Subcutaneous adipose tissue (tissue), 4 donors: ENCODE data around the gene FMO1. TPM values are rescaled to one million over a fixed set of nuclear protein-coding genes. Genes with fewer than 3 reads are reported as not detected.

Source experiments
- total RNA-seq, 4 donors: library from RNA; depleted of rRNA; stranded (reverse); fragments of >200 nt; gene quantifications; one replicate each; pipeline ENCODE4 v1.1.0, GENCODE V29; 2016
- TF ChIP-seq, protein P1 (sequence below): fragments of 450-650 bp; IDR thresholded peaks from one replicate; pipeline ENCODE4 v1.5.1; 2016; ENCODE audit warnings: low read depth, mild to moderate bottlenecking, control low read depth, antibody characterized with exemption, moderate library complexity

Gene FMO1
- total RNA-seq, 4 donors from 2014 or later, result 2.1 to 14.1 (median 3.6) TPM

DNA sequence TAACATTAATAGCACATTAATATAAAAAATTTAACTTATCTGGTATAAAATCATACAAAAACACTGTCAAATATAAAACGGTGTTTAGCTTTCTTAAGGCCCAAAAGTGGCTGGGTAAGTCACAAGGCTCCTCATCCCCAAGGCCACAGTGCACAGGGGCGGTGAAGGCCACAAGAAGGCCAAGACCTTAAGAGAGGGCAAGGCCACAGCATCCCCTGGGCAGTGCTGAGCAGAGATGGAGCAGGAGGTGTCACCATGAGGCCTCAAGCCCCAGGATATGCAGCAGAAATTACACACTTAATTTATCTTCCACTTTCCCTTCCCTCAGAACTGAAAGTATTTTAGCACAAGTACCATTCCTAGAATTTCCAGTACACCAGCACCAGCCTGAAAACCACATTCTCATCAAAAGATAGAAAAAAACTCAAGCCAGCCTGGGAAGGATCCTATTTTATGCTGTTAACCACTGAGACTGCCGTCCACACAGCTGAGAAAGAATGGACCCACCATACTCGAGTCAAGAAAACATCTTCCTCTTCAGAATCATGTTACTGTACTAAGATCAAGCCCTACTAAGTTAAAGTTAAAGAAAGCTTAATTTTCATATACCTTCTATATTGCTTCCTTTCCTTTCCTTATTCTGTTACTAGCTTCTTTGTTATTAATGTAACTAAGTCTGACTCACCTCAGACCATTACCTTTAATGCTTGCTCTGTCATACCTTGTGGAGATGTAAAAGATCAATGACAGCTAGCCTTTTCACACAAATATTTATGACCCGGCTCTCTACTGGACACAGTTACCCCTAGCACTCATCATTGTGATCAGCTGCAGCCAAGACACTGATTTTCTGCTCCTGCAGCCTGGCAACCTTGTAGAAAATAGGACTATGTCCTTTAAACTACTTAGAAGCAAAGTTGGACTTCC is 26.4 kb upstream of the FMO1 start:
- TF ChIP-seq, protein P1, sequence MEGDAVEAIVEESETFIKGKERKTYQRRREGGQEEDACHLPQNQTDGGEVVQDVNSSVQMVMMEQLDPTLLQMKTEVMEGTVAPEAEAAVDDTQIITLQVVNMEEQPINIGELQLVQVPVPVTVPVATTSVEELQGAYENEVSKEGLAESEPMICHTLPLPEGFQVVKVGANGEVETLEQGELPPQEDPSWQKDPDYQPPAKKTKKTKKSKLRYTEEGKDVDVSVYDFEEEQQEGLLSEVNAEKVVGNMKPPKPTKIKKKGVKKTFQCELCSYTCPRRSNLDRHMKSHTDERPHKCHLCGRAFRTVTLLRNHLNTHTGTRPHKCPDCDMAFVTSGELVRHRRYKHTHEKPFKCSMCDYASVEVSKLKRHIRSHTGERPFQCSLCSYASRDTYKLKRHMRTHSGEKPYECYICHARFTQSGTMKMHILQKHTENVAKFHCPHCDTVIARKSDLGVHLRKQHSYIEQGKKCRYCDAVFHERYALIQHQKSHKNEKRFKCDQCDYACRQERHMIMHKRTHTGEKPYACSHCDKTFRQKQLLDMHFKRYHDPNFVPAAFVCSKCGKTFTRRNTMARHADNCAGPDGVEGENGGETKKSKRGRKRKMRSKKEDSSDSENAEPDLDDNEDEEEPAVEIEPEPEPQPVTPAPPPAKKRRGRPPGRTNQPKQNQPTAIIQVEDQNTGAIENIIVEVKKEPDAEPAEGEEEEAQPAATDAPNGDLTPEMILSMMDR, result no peak

DNA sequence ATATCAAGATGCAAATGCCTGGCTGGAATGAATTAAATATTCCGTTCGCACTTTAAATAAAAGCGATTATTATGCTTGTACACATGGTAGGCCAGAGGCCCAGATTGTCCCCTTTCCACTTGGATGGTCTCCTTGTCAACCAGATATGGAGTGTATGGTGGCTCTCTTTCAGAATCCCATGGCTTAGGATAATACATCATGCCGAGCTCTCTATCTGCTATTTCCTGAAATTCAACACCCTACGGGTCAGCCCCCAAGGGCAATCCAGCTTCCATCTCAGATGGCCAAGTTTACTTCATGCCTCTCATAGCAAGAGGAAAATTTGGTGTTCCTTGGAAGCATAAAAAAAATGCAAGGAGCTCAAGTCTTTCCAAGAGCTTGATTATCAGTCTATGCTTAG is 25.4 kb upstream of the FMO1 start:
- TF ChIP-seq, protein P1, result no peak

DNA sequence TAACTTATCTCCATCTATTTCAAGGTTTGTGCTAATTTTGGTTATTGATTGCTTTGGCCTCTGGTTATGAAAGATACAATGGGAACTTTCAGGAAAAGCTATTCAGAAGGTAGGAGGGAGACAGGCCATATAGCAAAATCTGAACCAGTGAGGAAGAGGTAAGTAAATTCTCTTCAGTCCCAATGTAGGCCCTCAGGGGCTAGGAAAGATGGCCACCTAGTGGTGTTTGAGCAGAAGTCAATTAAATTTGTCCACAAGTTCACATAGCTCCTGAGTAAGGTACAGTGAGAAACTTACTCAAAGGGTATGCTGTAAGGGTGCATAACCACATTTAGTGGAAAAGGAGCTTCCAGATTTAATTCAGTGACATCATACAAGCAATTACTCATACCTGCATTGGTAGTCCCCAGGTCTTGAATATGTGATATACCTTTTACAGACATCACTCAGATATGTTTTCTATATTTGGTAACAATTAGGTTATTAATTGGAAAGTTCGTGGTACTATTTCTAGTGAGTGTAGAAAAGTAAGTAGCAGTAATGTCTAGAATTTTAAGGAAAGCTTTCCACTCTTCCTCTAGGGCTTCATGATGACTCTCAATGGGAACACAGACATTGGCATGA is 21.4 kb upstream of the FMO1 start:
- TF ChIP-seq, protein P1, result no peak

DNA sequence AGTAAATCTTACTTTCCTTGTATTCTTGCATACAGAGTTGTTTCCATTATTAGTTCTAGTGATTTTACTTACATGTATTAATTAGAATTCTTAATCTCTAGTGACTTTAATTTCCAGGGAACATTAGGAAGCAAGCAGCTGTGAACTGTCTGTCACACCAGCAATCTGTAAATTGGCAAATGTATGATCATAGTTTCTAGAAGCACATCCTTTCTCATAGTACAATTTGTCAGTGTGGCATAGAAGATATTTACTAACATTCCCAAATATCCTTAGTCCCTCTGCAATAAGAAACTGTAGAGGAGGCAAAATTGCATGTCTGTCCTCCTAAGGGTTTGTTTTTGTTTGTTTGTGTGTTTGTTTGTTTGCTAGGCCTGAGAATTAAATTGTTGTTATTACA is 17.0 kb upstream of the FMO1 start:
- TF ChIP-seq, protein P1, result no peak

DNA sequence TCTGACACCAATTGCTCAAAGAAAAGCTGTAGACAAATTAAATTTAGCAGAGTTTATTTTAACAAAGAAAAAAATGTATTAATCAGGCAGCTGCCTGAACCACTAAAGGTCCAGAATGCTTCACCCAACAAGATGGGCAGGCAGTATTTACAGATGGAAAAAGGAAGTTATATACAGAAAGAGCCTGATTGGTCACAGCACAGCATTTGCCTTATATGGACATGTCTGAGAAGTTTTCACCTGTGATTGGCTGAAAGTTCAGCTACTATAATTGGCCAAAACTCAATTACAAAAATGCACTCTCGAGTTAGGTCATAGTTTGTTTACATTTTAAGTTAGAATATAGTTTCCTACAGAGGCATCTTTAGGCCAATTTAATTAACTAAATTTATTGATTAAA is 15.1 kb upstream of the FMO1 start:
- TF ChIP-seq, protein P1, result no peak

DNA sequence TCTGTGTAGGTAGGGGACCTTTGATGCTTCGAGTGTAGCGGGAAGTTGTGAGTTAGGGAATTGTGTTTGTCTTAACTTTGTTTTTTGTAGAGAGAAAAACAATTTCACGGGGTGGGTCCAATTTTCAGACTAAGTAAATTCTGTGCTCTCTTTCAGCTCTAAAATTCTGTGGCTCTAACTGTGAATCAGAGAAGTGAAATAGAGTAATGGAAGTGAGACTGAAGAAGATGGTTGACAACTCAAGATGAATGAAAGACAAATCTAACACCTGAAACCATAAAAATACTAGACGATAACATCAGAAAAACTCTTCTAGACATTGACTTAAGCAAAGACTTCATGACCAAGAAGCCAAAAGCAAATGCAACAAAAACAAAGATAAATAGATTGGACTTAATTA is 4.4 kb upstream of the FMO1 start:
- TF ChIP-seq, protein P1, result no peak

DNA sequence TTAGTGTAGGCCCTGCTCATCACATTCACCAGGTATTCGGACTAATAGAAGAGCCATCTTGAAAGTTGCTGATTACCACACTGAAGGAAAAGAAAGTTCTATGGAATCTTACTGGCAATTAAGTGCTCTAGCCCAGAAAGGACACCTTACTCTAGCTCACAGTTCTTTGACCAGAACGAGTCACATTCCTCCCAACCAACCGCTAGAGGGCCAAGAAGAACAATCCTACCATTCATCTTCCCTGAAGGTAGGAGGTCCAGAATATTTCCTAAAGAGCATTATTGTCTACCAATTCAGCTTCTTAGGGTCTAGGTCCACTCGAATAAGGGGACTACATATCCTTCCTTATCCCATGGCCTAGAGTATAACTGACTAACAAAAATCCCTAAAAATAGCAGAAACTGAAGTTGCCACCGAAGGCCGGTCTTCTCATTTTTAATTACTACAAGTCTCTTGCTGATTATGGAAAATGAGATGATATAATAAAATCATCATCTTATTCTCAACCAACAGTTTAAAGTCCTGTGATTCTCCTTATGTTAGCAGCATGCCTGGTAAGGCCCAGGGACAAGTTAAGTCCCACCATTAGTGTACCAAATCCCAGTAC is 2.7 kb upstream of the FMO1 start:
- TF ChIP-seq, protein P1, result no peak
